Prostate gland (tissue), 2 donors: ENCODE measurements around the gene PRPF31.

Experiments
- POLR2AphosphoS5 ChIP-seq: sonication (generic); formaldehyde crosslinking; IDR thresholded peaks from one replicate; pipeline ENCODE4 v1.6.1; 2017; ENCODE audit warnings: antibody characterized with exemption
- TF ChIP-seq, protein P1 (sequence below), 4 experiments: fragments of 200-600 bp in 2 of 4; fragments of 450-650 bp in 2 of 4; sonication (generic) in 2 of 4; IDR thresholded peaks; 1 replicate in 3 of 4; 2 replicates in 1 of 4; pipeline ENCODE4 v1.5.1; 2016 to 2019; ENCODE audit warnings: antibody characterized with exemption in 4 of 4, mild to moderate bottlenecking in 2 of 4, moderate library complexity in 2 of 4

DNA sequence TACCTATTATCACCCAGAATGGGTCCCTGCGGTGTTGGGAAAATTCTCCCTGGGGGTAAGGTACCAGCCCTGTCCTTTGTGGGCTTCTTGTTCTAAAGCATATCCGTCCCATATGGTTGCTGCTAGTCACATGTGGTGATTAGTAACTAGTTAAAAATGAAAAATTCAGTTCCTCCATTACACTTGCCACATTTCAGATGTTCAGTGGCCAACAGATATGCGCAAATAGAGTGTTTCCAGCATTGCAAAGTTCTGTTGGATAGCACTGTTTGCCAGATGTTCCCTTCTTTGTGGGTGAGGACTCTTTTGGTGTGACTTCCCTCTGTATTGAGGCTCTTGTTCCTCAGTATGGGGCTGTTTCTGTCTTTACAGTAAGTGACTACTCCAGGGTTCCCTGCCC is 25.8 kb downstream of the PRPF31 start:
- TF ChIP-seq POLR2AphosphoS5 = no peak
- TF ChIP-seq, protein P1, sequence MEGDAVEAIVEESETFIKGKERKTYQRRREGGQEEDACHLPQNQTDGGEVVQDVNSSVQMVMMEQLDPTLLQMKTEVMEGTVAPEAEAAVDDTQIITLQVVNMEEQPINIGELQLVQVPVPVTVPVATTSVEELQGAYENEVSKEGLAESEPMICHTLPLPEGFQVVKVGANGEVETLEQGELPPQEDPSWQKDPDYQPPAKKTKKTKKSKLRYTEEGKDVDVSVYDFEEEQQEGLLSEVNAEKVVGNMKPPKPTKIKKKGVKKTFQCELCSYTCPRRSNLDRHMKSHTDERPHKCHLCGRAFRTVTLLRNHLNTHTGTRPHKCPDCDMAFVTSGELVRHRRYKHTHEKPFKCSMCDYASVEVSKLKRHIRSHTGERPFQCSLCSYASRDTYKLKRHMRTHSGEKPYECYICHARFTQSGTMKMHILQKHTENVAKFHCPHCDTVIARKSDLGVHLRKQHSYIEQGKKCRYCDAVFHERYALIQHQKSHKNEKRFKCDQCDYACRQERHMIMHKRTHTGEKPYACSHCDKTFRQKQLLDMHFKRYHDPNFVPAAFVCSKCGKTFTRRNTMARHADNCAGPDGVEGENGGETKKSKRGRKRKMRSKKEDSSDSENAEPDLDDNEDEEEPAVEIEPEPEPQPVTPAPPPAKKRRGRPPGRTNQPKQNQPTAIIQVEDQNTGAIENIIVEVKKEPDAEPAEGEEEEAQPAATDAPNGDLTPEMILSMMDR (IDR thresholded peaks at IDR 0.05) = no peak
